NCI-H2029 treated with DMSO at 0.1 percent for 48 hours (cell line): ENCODE measurements around the gene COA7.
"Not testable (repeated sequence)": the region's sequence is repeated elsewhere in the genome, so short reads cannot be mapped to it uniquely, and the experiment has no call there.

Experiments used
- DNase-seq: peaks from one replicate; lab custom pipeline; 2025; lab: John Stamatoyannopoulos, UW

Gene COA7

GRCh38 chr1:52697795-52698674 is at the start of gene COA7:
COA7 (minus strand) TSS chr1:52698347; CDS start chr1:52698326, 21 bp downstream.
- DNase-seq = peak; percentile 91

- DNase-seq = no peak
Measured at GRCh38 chr1:52747450-52747849, 49.3 kb upstream of the COA7 start.

DNA sequence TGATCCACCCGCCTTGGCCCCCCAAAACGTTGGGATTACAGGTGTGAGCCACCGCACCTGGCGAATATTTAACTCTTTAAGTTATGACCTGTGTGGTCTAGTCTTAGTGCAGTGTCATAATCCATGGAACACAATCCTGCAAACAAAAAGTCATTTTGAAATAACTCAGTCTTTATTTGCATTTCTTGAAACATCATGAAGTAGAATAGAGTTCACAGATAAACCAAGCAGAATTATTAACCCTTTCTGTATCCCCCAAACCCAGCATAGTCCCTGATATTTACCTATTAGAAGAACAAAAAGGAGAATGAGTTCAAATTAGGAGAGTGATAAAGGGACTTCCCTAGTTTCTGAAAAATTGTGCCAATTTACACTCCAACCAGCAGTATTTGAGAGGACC is 48.0 kb upstream of the COA7 start:
- DNase-seq = no peak

DNA sequence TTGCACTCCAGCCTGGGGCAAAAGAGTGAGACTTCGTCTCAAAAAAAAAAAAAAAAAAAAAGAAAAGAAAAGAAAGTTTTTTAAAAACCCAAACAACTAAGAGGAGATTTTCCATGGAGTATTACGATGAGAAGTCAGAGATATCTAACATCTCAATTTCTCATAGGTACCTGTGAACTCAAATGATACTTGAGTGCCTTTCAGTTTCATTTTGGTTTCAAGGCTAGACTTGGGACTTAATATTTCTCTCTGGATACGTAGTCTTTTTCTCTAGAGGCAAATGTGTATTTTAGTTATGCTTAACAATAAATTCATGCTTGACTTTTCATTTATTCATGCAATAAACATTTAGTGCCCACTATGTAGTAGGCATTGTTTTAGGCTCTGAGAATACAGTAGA is 43.1 kb upstream of the COA7 start:
- no peak for DNase-seq

GRCh38 chr1:52739699-52740467 is 41.7 kb upstream of the COA7 start:
- DNase-seq = peak; percentile 44

GRCh38 chr1:52738893-52739292 is 40.7 kb upstream of the COA7 start:
- DNase-seq = no peak

DNA sequence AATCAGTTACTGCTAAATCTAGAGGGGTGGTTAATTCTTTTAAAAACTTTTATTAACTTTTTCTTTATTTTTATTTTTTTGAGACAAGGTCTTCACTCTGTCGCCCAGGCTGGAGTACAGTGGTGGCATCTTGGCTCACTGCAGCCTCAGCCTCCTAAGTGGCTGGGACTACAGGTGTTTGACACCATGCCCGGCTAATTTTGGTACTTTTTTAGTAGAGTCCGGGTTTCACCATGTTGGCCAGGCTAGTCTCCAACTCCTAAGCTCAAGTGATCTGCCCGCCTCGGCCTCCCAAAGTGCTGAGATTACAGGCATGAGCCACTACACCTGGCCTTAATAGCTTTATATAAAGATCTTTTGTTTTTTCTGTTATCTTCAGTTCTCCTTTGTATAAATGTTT is 40.0 kb upstream of the COA7 start:
- DNase-seq = no peak

- not testable (repeated sequence) for DNase-seq
Measured at GRCh38 chr1:52735371-52735770, 37.2 kb upstream of the COA7 start.

- no peak for DNase-seq
Measured at GRCh38 chr1:52733368-52733767, 35.2 kb upstream of the COA7 start.

DNA sequence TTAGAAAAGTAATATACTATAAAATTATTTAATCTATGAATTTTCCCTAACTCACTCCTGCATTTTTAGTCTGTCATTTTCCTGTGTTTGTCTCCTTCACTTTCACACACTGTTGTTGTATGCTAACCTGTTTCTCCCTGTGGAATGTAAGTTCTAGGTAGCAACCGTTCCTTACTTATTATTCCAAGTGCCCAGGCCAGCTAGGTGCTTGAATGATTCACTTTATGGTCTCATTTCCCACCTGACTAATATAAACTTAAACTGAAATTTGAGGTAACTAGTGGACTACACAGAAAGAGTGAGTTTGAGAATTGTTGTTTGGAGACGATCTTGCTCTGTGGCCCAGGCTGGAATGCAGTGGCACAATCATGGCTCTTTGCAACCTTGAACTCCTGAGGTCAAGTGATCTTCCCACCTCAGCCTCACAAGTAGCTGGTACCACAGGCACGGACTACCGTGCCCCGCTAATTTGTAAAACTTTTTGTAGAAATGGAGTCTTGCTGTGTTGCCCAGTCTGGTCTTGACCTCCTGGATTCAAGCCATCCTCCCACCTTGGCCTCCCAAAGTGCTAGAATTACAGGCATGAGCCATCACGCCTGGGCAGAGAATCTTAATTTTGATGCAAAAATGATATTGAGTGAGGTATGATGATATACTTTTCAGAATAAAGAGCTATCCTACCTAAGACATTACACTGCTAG is 30.0 kb upstream of the COA7 start:
- no peak for DNase-seq

DNA sequence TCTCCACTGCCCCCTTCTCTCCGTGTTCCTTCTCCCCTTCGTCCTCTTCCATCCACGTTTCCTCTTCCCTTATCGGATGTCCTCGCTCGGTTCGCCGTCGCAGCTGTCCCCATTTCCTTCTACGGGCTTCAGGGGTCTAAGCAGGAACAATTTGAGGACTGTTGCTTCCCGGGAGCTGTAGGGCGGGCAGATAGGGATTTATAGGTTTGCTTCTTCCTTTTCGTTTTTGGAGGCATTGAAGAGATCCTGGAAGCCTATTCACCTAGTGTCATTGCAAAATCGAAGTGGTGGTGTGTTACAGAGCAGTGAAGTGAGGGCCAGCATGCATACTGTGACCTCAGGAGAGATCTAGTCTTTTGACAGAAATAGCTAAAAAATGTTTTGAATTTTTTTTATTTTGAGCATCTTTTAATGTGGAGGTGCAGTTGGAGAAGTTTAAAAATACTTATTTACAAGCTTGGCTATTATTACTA is 29.0 kb upstream of the COA7 start:
- DNase-seq = peak; percentile 69

GRCh38 chr1:52726265-52727113 is 28.3 kb upstream of the COA7 start, which contains the start of gene ZYG11B:
ZYG11B (plus strand) TSS chr1:52726453; CDS start chr1:52726654, 201 bp downstream.
- DNase-seq = peak; percentile 79

DNA sequence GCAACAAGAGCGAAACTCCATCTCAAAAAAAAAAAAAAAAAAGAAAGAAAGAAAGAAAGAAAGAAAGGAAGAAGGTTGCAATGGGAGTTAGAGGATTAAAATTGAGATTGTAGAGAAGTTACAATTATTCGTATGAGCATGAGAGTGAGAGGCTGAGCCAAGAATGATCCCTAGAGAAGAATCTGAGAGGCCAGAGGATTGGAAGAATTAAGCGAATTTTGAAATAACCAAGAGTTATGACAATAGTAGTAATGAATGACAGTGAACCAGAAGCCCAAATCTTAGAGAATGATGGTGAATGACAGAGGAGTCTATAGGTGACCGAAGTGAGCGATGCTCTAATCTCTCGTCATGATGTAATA is 27.7 kb upstream of the COA7 start:
- DNase-seq = no peak

DNA sequence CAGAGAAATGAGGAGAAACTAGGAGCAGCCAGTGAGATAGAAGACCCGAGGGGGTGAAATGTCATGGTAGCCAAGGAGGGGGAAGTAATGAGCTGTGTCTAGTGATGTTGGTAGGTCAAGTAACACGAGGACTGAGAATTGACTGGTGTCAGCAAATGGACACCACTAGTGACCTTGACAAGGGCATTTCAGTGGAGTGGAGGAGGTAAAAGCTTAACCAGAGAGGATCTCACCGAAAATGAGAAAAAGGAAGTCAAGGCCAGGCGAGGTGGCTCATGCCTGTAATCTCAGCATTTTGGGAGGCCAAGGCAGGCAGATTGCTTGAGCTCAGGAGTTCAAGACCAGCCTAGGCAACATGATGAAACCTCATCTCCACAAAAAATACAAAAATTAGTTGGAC is 25.1 kb upstream of the COA7 start:
- no peak for DNase-seq

- DNase-seq = not testable (repeated sequence)
Measured at GRCh38 chr1:52715296-52715695, 17.1 kb upstream of the COA7 start.

GRCh38 chr1:52713590-52713989 is 15.4 kb upstream of the COA7 start:
- no peak for DNase-seq

DNA sequence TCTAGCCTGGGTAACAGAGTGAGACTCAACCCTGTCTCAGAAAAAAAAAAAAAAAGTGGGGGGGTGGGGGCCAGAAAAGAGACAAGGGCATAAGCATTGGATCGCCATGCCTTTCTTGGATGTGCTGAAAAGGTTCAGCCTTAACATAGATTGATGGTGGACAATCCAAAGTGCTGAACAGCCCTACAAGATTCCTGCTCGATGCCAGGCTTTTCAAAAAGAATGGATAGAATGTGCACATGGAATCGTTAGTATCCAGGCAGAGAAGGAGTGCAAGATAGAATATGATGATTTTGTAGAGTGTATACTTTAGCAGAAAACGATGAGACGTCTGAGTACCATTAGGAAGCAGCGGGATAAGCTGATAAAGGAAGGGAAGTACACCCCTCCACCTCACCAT is 10.9 kb upstream of the COA7 start:
- DNase-seq = no peak

GRCh38 chr1:52707927-52708655 is 9.9 kb upstream of the COA7 start:
- DNase-seq = no peak

GRCh38 chr1:52706941-52707926 is 9.1 kb upstream of the COA7 start:
- DNase-seq = no peak
